Measurements from ENCODE around the gene KLF17.
"Not testable (repeated sequence)": the region's sequence is repeated elsewhere in the genome, so short reads cannot be mapped to it uniquely, and the experiment has no call there.

Gene KLF17

GRCh38 chr1:44112486-44112885 is 6.1 kb upstream of the KLF17 start:
- DNase-seq (ENCODE audit: low read depth in 1 of 2, low spot score in 1 of 2), result no peak
- H3K4me3 ChIP-seq (replicated peaks; ENCODE audit: insufficient read depth, low read length), result no peak overlapping the region
- no peak overlapping the region for H3K27ac ChIP-seq (replicated peaks)
- H3K27me3 ChIP-seq (ENCODE audit: insufficient read depth, poor library complexity, severe bottlenecking), result peaks cover 3% of the 10 kb centered on the region
- TF ChIP-seq POLR2AphosphoS5 (IDR thresholded peaks at IDR 0.05; ENCODE audit: low read depth) (no peak), SPI1 (IDR thresholded peaks at IDR 0.05; ENCODE audit: borderline replicate concordance, low read depth) (no peak), CTCF (IDR thresholded peaks at IDR 0.05; ENCODE audit: insufficient read depth, low read length) (no peak), REST (IDR thresholded peaks at IDR 0.05; ENCODE audit: insufficient replicate concordance, low read depth) (no peak), GABPA (IDR thresholded peaks at IDR 0.05; ENCODE audit: low read depth) (no peak)

DNA sequence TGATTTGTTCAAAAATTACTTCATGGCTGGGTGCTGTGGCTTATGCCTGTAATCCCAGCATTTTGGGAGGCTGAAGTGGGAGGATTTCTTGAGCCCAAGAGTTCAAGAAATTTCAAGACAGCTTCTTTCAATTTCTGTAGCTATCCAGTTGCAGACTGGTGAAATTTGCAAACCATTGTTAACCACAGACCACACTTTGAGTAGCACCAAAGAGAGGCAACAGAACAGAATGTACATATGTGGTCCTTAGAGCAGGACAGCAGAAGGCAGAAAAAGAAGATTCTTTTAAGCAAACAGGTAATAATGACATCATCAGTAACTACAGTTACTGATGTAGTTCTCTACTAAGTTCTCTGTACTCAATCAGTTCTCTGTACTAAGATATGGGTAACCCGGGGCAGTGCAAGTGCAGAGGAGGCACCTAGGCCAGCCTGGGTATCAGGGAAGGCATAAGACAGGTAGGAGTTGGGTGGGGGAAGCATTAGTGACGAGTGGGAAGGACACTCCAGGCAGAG is 5.5 kb upstream of the KLF17 start:
- H3K27ac ChIP-seq (replicated peaks), result no peak overlapping the region
- H3K27me3 ChIP-seq (ENCODE audit: insufficient read depth, poor library complexity, severe bottlenecking), result peaks cover 3% of the 10 kb centered on the region
- TF ChIP-seq REST (IDR thresholded peaks at IDR 0.05; ENCODE audit: insufficient replicate concordance, low read depth) (no peak), SPI1 (IDR thresholded peaks at IDR 0.05; ENCODE audit: borderline replicate concordance, low read depth) (no peak), CTCF (IDR thresholded peaks at IDR 0.05; ENCODE audit: insufficient read depth, low read length) (no peak), GABPA (IDR thresholded peaks at IDR 0.05; ENCODE audit: low read depth) (no peak), POLR2AphosphoS5 (IDR thresholded peaks at IDR 0.05; ENCODE audit: low read depth) (no peak)
- DNase-seq (ENCODE audit: low read depth in 1 of 2, low spot score in 1 of 2), result no peak
- H3K4me3 ChIP-seq (replicated peaks; ENCODE audit: insufficient read depth, low read length), result no peak overlapping the region

- H3K4me3 ChIP-seq (replicated peaks; ENCODE audit: insufficient read depth, low read length), result no peak overlapping the region
- no peak for TF ChIP-seq SPI1 (IDR thresholded peaks at IDR 0.05; ENCODE audit: borderline replicate concordance, low read depth)
- no peak for TF ChIP-seq REST (IDR thresholded peaks at IDR 0.05; ENCODE audit: insufficient replicate concordance, low read depth)
- no peak for TF ChIP-seq GABPA (IDR thresholded peaks at IDR 0.05; ENCODE audit: low read depth)
- TF ChIP-seq POLR2AphosphoS5 (IDR thresholded peaks at IDR 0.05; ENCODE audit: low read depth), result no peak
- TF ChIP-seq CTCF (IDR thresholded peaks at IDR 0.05; ENCODE audit: insufficient read depth, low read length), result no peak
- DNase-seq (ENCODE audit: low read depth in 1 of 2, low spot score in 1 of 2), result no peak
Observed at GRCh38 chr1:44114098-44114497, 4.5 kb upstream of the KLF17 start.

DNA sequence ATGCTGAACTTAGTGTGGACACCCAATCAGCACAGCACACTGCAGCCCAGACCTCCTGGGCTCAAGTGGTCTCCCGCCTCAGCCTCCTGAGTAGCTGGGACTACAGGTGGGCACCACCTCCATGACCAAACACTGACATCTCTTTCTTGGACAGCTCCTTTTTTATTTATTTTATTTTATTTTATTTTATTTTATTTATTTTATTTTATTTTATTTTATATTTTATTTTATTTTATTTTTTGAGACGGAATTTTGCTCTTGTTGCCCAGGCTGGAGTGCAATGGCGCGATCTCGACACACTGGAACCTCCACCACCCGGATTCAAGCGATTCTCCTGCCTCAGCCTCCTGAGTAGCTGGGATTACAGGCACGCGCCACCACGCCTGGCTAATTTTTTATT is 1.3 kb upstream of the KLF17 start:
- H3K27ac ChIP-seq (replicated peaks); H3K4me3 ChIP-seq (replicated peaks; ENCODE audit: insufficient read depth, low read length); H3K27me3 ChIP-seq (ENCODE audit: insufficient read depth, poor library complexity, severe bottlenecking); DNase-seq (ENCODE audit: low read depth in 1 of 2, low spot score in 1 of 2): not testable (repeated sequence)

More at GRCh38 chr1:44114098-44114497, 4.5 kb upstream of the KLF17 start:
- no peak overlapping the region for H3K27ac ChIP-seq (replicated peaks)
- H3K27me3 ChIP-seq (ENCODE audit: insufficient read depth, poor library complexity, severe bottlenecking), result peaks cover 3% of the 10 kb centered on the region

Measured in HL-60 (cell line).